ENCODE measurements around the gene FUT6. TPM values are rescaled to one million over a fixed set of nuclear protein-coding genes. Genes with fewer than 3 reads are reported as not detected.

FUT6 gene
- total RNA-seq, 3 donors from 2014 or later: 44.4 to 93.6 (median 82.3) TPM

GRCh38 chr19:5870986-5871394 is 31.5 kb upstream of the FUT6 start:
- TF ChIP-seq, protein P1, sequence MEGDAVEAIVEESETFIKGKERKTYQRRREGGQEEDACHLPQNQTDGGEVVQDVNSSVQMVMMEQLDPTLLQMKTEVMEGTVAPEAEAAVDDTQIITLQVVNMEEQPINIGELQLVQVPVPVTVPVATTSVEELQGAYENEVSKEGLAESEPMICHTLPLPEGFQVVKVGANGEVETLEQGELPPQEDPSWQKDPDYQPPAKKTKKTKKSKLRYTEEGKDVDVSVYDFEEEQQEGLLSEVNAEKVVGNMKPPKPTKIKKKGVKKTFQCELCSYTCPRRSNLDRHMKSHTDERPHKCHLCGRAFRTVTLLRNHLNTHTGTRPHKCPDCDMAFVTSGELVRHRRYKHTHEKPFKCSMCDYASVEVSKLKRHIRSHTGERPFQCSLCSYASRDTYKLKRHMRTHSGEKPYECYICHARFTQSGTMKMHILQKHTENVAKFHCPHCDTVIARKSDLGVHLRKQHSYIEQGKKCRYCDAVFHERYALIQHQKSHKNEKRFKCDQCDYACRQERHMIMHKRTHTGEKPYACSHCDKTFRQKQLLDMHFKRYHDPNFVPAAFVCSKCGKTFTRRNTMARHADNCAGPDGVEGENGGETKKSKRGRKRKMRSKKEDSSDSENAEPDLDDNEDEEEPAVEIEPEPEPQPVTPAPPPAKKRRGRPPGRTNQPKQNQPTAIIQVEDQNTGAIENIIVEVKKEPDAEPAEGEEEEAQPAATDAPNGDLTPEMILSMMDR (IDR thresholded peaks at IDR 0.05): no peak
- H3K4me1 ChIP-seq (ENCODE audit: low read depth): no peaks in the 10 kb centered on the region
- no peak overlapping the region for H3K4me3 ChIP-seq
- intact Hi-C loops (cut with DNase I, micrococcal nuclease): no loop called here
- H3K36me3 ChIP-seq (ENCODE audit: low read depth): no peaks in the 10 kb centered on the region
- no peak for DNase-seq
- no peak for ATAC-seq
- no peaks in the 10 kb centered on the region for H3K9me3 ChIP-seq

- TF ChIP-seq, protein P1 (IDR thresholded peaks at IDR 0.05): no peak
- ATAC-seq: no peak
- no peak overlapping the region for H3K4me3 ChIP-seq
- no peaks in the 10 kb centered on the region for H3K9me3 ChIP-seq
- H3K4me1 ChIP-seq (ENCODE audit: low read depth): no peaks in the 10 kb centered on the region
- intact Hi-C loops (cut with DNase I, micrococcal nuclease): no loop called here
- no peaks in the 10 kb centered on the region for H3K36me3 ChIP-seq (ENCODE audit: low read depth)
- no peak for DNase-seq
These were observed 28.0 kb upstream of the FUT6 start for GRCh38 chr19:5867201-5868136.

- intact Hi-C loops (cut with DNase I, micrococcal nuclease): no loop called here
- DNase-seq (no peak), ATAC-seq (no peak)
- no peaks in the 10 kb centered on the region for H3K36me3 ChIP-seq (ENCODE audit: low read depth)
- TF ChIP-seq, protein P1 (IDR thresholded peaks at IDR 0.05): no peak
- H3K4me3 ChIP-seq: no peak overlapping the region
- no peaks in the 10 kb centered on the region for H3K4me1 ChIP-seq (ENCODE audit: low read depth)
- no peaks in the 10 kb centered on the region for H3K9me3 ChIP-seq
These were observed 26.3 kb upstream of the FUT6 start for GRCh38 chr19:5865772-5866171.

GRCh38 chr19:5864725-5865486 is 25.4 kb upstream of the FUT6 start:
- DNase-seq (no peak), ATAC-seq (no peak)
- TF ChIP-seq, protein P1 (IDR thresholded peaks at IDR 0.05): no peak
- H3K9me3 ChIP-seq: no peaks in the 10 kb centered on the region
- H3K4me1 ChIP-seq (ENCODE audit: low read depth): no peaks in the 10 kb centered on the region
- no peaks in the 10 kb centered on the region for H3K36me3 ChIP-seq (ENCODE audit: low read depth)
- intact Hi-C loops (cut with DNase I, micrococcal nuclease): no loop called here
- H3K4me3 ChIP-seq: no peak overlapping the region

DNA sequence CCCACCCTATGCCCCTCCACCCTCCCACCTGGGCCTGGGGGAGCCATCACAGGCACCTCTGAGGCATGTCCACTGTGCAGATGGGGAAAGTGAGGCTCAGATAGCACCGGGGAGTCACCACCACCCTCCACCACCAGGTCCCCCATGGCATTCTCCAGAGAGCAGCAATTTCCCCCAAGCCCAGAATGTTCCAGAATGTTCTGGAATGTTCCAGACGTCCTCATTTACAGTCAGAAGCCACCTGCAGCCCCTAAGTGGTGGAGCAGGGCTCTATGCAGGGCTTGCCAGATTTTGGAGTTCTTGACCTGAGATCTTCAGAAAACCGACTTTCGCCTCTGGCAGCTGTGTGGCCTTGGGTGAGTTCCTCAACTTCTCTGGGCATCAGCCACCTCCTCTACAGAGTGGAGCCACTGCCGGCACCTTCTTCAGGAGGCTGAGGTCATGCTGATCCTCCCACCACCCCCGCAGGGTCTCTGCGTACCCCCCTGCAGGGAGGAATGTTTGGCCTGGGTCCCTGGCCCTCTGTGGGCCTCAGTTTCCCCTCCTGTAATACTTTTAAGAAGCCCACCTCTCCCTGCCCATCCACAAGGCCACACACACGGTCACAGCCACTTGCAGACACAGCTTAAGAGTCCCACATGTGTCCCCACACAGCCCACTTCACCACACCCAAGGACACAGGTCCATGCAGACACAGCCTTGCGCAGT is 24.7 kb upstream of the FUT6 start:
- ATAC-seq: no peak

More for the DNA sequence above, 24.7 kb upstream of the FUT6 start:
- H3K4me1 ChIP-seq (ENCODE audit: low read depth): no peaks in the 10 kb centered on the region
- no peak for DNase-seq
- H3K36me3 ChIP-seq (ENCODE audit: low read depth): no peaks in the 10 kb centered on the region
- H3K9me3 ChIP-seq: no peaks in the 10 kb centered on the region
- intact Hi-C loops (cut with DNase I, micrococcal nuclease): no loop called here
- TF ChIP-seq, protein P1 (IDR thresholded peaks at IDR 0.05): no peak
- no peak overlapping the region for H3K4me3 ChIP-seq
